IPS-18c (cell line): ENCODE results near the gene CACNB2.

ENCODE experiments used
- H3K4me3 ChIP-seq: 2 replicates; pipeline ENCODE4 v1.7.0; 2013; ENCODE audit warnings: low read depth, mild to moderate bottlenecking, low read length, moderate library complexity; ENCODE audit not compliant: insufficient read depth
- H3K9me3 ChIP-seq: one replicate; pipeline ENCODE4 v1.6.1; 2013; ENCODE audit warnings: mild to moderate bottlenecking, low read length, moderate library complexity; ENCODE audit not compliant: control insufficient read depth, insufficient read depth

The CACNB2 gene

DNA sequence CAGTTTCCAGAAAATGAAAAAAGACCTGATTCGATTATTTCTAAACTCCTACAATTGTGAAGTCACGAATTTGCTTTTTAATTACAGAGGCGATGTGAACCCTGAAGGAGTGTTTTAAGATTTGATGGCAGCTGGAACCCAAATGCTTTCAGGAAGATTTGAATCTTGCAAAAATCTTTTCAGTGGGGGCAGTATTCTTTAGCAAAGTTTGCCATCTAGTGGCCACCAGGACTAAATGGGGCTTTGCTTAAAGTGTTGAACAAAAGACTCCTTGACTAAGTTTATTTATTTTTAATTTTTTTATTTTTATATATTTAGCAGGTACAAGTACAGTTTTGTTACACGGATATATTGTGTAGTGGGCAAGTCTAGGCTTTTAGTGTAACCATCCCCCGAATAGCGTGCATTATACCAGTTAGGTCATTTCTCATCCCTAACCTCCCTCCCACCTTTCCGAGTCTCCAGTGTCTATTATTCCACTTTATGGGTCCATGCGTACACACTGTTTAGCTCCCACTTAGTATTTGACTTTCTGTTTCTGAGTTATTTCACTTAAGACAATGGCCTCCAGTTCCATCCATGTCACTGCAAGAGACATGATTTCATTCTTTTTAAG, 98.8 kb downstream of the CACNB2 start:
- Histone ChIP-seq H3K9me3 (no peaks in the 10 kb centered on the region), H3K4me3 (no peak overlapping the region)

GRCh38 chr10:18240185-18240882, 100.1 kb downstream of the CACNB2 start:
- no peaks in the 10 kb centered on the region for H3K9me3 ChIP-seq
- no peak overlapping the region for H3K4me3 ChIP-seq

GRCh38 chr10:18246967-18247366, 106.7 kb downstream of the CACNB2 start:
- H3K4me3 ChIP-seq, result no peak overlapping the region
- H3K9me3 ChIP-seq, result no peaks in the 10 kb centered on the region

DNA sequence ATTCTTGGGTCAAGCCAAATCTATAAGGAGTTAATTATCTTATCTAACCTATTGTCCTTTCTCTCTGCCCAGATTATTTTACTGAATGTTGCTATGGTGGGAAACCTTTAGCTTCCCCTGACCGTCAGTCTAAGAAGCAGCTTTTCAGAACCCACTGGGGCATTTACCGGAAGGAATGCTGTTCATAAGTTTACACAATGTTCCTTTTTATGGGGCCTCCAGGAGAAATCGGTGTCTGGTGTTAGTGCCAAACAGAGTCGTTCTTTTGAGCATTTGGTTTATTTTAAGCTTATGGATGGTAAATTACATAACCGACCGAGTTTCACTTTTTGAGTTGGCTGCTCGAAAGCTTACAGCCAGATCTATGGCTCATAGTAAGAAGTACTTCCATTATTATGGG, 111.9 kb downstream of the CACNB2 start:
- Histone ChIP-seq H3K4me3 (no peak overlapping the region), H3K9me3 (no peaks in the 10 kb centered on the region)

DNA sequence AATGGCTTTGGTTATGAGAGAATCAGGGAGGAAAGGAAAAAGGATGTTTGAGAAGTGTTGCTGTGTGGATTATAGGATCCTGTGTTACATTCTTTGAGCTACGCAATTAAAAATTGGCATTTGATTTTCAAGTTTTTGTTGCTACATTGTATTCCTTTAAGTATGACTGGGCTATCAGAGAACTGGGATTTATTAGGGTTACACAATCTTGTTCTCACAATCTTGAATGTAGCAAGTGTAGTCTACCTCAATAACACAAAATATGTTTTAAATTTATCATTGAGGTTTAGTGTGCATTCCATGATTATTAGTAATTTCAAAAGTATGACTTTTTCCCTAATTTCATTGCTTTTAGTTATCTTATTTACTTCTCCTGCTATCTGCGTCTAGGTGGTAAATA, 113.9 kb downstream of the CACNB2 start:
- H3K9me3 ChIP-seq, result no peaks in the 10 kb centered on the region
- no peak overlapping the region for H3K4me3 ChIP-seq

- H3K4me3 ChIP-seq, result no peak overlapping the region
- H3K9me3 ChIP-seq, result no peaks in the 10 kb centered on the region
Observed at GRCh38 chr10:18254692-18255091, 114.5 kb downstream of the CACNB2 start.

DNA sequence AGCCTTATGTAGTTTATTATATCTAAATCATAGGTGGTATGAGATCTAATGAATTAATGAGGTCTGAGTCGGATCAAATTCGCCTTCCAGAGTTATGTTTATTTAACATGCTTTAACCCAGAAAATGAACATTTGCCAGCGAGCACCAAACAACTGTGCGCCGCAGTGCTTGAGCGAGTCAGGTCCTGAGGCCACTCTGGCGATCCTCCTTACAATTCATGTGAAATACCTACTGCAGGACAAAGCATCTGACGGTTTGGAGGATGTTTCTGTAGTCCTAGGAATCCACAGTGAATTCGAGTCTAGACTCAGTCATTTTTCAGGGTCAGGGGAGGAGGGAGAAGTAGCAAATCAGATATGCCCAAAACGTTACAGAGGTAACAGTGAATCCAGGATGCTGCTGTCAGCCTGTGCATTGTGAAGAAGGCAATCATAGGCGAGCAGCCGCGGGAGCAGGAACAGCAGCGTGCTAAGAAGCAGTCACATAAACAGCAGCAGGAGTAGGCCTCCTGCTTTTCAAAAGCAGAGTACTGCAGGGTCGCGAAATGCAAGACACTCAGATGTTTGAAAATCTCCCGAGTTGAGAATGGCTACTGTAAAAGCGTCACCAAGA, 120.2 kb downstream of the CACNB2 start:
- H3K9me3 ChIP-seq, result no peaks in the 10 kb centered on the region

DNA sequence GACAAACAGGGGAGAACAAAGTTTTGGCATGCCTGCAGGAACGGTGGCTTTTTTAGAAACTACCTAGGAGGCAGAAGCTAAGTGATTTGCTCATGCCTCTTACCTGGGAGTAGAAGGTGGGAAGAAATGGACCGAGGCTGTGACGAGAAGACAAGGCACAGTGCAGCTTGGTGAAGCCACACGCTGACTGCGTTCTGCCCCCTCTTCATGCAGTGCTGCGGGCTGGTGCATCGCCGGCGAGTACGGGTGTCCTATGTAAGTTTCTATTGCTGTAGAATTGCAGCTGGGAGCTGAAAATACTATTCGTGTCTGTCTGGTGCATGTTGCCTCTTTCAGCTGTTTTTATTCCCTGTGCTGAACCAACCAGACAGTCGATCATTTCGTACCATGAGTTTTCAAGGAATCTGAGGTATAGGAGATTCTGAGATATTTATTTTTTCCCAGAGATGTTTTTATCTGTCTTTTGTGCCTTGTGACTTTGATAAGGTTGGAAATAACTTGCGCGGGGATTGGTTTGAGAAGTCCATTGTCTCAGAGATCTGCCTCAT, 120.9 kb downstream of the CACNB2 start:
- Histone ChIP-seq H3K4me3 (no peak overlapping the region), H3K9me3 (no peaks in the 10 kb centered on the region)

More for the DNA sequence above, 120.2 kb downstream of the CACNB2 start:
- no peak overlapping the region for H3K4me3 ChIP-seq

DNA sequence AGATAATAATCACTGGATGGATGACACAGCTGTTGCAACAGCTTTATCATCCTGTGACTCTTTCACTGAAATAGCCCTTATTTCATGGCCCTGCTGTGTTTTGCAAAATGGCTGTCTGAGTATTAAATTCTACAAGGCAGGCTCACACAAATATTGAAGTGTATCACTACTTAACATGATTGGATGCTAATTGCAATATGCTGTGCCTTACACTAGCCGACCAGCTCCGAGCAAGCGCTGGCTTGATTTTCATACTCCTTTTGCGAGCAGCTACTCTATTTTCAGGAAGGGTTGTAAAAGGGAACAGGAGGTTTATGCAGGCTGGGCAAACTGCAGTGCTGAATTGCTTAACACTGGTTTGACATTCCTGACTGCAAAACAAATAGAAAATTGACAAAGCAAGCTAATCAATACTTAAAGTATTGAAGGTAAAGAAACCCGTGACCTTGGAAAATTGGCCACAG, 121.6 kb downstream of the CACNB2 start:
- H3K4me3 ChIP-seq, result no peak overlapping the region

DNA sequence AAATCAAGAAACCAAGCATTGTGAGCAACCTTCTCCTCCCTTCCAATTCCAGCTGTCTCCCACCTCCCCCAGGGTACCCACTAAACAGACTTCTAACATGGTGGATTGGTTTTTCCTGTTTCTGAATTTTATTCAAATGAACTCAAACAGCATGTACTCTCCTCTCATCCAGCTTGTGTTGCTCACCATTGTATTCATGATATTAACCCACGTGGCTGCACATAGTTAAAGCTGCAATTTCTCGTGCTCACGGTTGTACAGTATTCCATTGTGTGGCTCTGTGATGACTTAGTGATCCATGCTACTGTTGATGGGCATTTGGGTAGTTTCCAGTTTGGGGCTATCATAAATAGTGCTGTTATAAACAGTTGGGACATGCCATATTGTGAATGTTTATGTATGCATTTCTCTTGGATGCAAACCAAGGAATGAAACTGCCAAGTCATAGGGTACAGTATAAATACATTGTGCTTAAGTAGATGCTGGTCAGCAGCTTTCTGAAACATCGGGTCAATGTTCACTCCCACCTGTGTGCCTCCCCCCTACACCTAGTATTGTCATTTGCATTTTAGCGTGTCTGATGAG, 124.3 kb downstream of the CACNB2 start:
- Histone ChIP-seq H3K9me3 (no peaks in the 10 kb centered on the region), H3K4me3 (no peak overlapping the region)

More for the DNA sequence above, 121.6 kb downstream of the CACNB2 start:
- no peaks in the 10 kb centered on the region for H3K9me3 ChIP-seq

- Histone ChIP-seq H3K9me3 (no peaks in the 10 kb centered on the region), H3K4me3 (no peak overlapping the region)
Observed at GRCh38 chr10:18268005-18268404, 127.8 kb downstream of the CACNB2 start.

DNA sequence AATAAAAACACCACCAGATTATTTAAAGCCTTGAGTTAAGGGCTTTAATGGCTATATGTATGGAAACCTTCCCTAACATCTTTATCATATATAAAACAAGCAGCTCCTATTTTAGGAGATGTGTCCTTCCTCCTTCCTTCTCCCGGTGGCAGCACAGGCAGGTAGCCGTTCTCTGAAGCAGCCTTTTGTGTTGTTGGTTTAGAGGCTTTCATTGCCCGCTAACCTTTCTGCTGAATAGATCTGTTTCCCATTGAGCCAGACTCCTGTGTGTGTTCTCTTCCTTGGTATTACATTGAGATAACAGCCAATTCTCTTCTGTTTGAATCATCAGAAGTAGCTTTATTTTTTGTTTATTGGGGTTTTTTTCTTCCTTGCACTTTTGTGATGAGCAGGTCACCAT, 131.3 kb downstream of the CACNB2 start:
- H3K4me3 ChIP-seq, result no peak overlapping the region

DNA sequence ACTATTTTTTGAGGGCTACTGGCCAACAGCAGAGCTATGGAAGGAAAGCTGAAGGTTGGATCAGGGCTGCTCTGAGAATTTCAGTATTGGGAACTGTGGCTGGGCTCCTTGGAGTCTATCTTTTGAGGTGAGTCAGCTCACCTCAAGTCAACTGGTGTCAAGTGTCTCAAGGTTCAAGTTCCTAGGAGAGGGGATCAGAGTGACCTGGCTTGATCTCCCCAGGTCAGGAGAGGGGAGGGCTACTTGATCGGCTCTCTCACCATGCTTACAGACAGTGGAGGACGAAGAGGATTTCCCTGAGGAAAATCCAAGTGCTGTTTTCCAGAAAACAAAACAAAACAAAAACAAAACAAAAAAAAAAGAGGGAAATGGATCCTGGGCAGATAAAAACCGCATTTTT, 132.8 kb downstream of the CACNB2 start:
- Histone ChIP-seq H3K9me3 (no peaks in the 10 kb centered on the region), H3K4me3 (no peak overlapping the region)

More for the DNA sequence above, 131.3 kb downstream of the CACNB2 start:
- H3K9me3 ChIP-seq, result no peaks in the 10 kb centered on the region

DNA sequence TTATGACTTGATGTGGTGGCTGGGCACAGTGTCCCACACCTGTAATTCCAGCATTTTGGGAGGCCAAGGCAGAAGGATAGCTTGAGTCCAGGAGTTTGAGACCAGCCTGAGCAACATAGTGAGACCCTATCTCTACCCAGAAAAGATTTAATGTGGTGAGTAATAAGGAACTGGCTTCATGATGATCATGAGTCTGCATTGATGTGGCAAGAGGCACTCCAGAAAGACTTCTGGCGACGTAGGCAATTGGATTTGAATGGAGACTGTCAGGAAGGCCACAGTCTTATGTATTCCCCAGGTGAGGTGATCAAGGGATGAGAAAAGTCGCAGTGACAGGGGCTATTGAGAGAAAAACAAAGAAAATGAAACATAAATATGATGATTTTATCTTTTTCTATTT, 138.0 kb downstream of the CACNB2 start:
- no peak overlapping the region for H3K4me3 ChIP-seq
- no peaks in the 10 kb centered on the region for H3K9me3 ChIP-seq

- H3K4me3 ChIP-seq, result no peak overlapping the region
- H3K9me3 ChIP-seq, result no peaks in the 10 kb centered on the region
Observed at GRCh38 chr10:18279173-18279572, 138.9 kb downstream of the CACNB2 start.

DNA sequence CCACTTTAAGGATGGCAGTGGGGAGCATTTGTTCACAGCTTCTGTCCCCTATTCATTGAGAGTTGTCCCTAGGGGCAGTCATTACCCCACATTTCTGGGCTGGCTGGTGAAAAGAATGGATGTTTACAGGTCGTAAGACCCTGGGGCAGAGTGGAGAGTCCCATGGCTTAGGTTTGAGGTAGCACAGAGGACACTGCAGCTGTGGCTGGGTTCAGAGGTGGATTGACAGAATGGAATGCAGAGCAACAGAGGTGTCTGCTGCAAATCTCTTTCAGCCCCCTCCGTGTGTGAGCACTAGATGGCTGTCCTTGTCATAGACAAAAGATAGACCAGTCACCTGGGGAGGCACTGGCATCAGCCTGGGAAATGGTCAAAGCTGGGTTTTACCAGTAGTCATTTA, 141.9 kb downstream of the CACNB2 start:
- H3K4me3 ChIP-seq, result no peak overlapping the region
- no peaks in the 10 kb centered on the region for H3K9me3 ChIP-seq

DNA sequence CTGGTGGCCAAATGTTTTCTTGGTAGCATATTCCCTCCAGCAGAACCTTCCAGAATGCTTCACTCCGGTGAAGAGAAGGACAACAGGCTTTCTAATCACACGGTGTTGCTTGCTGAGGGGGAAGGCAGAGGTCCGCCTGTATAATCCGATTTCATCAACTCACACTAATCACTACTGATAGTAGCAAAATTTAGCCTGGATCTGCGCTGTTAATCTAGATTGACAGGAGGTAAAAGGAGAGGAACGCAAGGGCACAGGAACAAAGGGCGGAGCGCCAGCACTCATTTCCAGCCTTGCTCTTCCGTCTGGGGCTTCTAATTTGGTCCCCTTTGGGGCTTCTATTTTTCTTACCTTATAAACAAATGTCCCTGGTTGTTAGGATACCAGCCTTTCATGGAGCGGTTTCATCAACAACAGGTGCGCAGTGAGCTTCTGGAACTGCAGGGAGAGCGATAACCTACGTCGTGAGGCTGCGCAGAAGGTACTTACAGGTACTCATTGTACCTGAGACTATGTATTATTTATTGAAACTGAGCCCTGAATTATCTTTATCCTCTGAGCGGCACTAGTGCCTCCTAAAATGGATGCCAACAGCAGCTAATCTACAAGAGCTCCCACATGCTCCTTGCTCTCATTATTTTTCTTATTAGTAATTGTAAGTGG, 150.6 kb downstream of the CACNB2 start:
- Histone ChIP-seq H3K9me3 (no peaks in the 10 kb centered on the region), H3K4me3 (no peak overlapping the region)
